ENCODE measurements around the gene NRBP1. TPM values are rescaled to one million over a fixed set of nuclear protein-coding genes. Genes with fewer than 3 reads are reported as not detected.

Gene NRBP1
- total RNA-seq, 6 experiments from 2014 or later: 37.7 to 49.4 (median 41.5) TPM

DNA sequence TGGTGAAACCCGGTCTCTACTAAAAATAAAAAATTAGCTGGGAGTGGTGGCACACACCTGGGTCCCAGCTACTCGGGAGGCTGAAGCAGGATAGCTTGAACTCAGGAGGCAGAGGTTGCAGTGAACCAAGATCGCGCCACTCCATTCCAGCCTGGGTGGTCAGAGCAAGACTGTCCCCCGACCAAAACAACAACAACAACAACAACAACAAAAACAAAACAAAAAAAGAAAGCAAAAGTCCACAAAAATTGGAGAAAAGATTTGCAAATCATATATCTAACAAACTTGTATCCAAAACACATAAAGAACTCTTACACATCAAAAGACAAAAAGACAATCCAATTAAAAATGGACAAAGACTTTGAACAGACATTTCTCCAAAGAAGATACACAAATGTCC is 29.5 kb upstream of the NRBP1 start:
- Histone ChIP-seq H3K4me1 (no peaks in the 10 kb centered on the region), H3K27ac (no peak overlapping the region), H3K9me3 (no peaks in the 10 kb centered on the region), H3K4me3 (no peak overlapping the region), H3K36me3 (no peaks in the 10 kb centered on the region), H3K27me3 (no peaks in the 10 kb centered on the region)
- DNase-seq (no peak), ATAC-seq (no peak)
- intact Hi-C loops (cut with DNase I): no loop called here
- 86% methylated on average over 5 of the region's 5 CpGs for WGBS (ENCODE audit: insufficient coverage, low coverage, low lambda C conversion rate, missing lambda C conversion rate)
- TF ChIP-seq, protein P1, sequence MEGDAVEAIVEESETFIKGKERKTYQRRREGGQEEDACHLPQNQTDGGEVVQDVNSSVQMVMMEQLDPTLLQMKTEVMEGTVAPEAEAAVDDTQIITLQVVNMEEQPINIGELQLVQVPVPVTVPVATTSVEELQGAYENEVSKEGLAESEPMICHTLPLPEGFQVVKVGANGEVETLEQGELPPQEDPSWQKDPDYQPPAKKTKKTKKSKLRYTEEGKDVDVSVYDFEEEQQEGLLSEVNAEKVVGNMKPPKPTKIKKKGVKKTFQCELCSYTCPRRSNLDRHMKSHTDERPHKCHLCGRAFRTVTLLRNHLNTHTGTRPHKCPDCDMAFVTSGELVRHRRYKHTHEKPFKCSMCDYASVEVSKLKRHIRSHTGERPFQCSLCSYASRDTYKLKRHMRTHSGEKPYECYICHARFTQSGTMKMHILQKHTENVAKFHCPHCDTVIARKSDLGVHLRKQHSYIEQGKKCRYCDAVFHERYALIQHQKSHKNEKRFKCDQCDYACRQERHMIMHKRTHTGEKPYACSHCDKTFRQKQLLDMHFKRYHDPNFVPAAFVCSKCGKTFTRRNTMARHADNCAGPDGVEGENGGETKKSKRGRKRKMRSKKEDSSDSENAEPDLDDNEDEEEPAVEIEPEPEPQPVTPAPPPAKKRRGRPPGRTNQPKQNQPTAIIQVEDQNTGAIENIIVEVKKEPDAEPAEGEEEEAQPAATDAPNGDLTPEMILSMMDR (IDR thresholded peaks at IDR 0.05): no peak
- TF ChIP-seq POLR2A (IDR thresholded peaks at IDR 0.05): no peak

DNA sequence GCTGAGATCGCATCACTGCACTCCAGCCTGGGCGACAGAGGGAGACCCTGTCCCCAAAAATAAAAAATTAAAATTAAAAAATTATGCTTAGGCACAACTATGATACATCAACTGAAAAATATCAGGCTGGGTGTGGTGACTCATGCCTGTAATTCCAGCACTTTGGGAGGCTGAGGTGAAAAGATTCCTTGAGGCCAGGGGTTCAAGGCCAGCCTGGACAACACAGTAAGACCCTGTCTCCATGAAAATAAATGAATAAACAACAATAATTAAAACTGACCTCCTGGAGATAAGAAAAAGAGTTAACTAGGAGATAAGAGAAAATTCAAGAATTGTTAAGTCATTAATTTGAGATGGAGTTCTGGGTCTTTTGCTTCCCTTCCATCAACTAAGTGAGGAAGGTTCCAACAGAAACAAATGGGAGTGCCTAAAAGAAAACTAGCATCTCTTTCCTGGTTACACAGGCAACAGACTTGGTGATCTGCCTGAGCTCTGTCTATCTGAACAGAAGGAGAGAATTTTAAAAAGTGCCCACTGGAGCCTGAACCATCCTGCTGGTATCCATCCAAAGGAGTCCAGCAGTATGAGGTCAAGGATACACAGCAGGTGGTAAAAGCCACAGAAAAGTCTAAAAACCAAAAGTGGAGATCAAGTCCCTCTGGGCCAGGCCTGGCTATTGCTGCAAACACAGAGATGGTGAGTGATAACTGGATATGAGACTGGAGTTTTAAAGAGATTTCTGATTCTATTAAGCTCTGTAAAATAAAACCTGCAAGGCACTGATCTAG is 27.9 kb upstream of the NRBP1 start:
- DNase-seq (no peak), ATAC-seq (no peak)
- H3K27ac ChIP-seq: no peak overlapping the region
- no peaks in the 10 kb centered on the region for H3K36me3 ChIP-seq
- no peaks in the 10 kb centered on the region for H3K27me3 ChIP-seq
- TF ChIP-seq, protein P1 (IDR thresholded peaks at IDR 0.05): no peak
- TF ChIP-seq POLR2A (IDR thresholded peaks at IDR 0.05): no peak
- no peaks in the 10 kb centered on the region for H3K9me3 ChIP-seq
- WGBS (ENCODE audit: insufficient coverage, low coverage, low lambda C conversion rate, missing lambda C conversion rate): 94% methylated on average over 2 of the region's 2 CpGs
- intact Hi-C loops (cut with DNase I): no loop called here
- no peak overlapping the region for H3K4me3 ChIP-seq
- no peaks in the 10 kb centered on the region for H3K4me1 ChIP-seq

DNA sequence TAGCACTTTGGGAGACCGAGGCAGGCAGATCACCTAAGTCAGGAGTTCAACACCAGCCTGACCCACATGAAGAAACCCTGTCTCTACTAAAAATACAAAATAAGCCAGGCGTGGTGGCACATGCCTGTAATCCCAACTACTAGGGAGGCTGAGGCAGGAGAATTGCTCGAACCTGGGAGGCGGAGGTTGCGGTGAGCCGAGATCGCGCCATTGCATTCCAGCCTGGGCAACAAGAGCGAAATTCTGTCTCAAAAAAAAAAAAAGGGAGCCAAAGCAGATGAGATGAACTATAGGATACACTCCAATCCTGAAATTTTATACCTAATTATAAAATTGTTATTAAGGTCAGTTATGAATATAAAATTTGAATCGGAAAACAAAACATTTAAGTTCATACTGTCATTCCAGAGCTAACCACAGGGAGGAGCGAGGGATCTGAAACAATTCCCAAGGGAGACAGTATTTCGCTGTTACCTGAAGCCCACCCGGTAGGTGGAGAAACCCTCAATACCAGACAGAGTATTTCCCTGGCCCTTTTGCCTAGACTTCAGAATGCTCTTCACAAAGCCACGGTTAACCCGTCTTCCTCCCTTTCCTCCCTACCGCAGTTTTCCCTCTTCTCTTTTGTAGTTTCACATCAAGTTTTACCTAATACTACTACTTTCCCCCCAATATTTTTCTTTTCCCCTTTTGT is 20.5 kb upstream of the NRBP1 start:
- intact Hi-C loops (cut with DNase I): no loop called here
- TF ChIP-seq, protein P1 (IDR thresholded peaks at IDR 0.05): peak; percentile 54 to 64 (median 58)
- TF ChIP-seq POLR2A (IDR thresholded peaks at IDR 0.05): no peak
- Histone ChIP-seq H3K36me3 (no peaks in the 10 kb centered on the region), H3K27ac (no peak overlapping the region), H3K27me3 (no peaks in the 10 kb centered on the region), H3K9me3 (no peaks in the 10 kb centered on the region), H3K4me3 (peak overlapping the region; percentile 95 to 100 (median 98)), H3K4me1 (peaks cover 0 to 20% (median 3%) of the 10 kb centered on the region in 4 donors)
- DNase-seq (no peak), ATAC-seq (peak in 1 of 4 donors; percentile 19)
- 15% methylated on average over 9 of the region's 16 CpGs for WGBS (ENCODE audit: insufficient coverage, low coverage, low lambda C conversion rate, missing lambda C conversion rate)

DNA sequence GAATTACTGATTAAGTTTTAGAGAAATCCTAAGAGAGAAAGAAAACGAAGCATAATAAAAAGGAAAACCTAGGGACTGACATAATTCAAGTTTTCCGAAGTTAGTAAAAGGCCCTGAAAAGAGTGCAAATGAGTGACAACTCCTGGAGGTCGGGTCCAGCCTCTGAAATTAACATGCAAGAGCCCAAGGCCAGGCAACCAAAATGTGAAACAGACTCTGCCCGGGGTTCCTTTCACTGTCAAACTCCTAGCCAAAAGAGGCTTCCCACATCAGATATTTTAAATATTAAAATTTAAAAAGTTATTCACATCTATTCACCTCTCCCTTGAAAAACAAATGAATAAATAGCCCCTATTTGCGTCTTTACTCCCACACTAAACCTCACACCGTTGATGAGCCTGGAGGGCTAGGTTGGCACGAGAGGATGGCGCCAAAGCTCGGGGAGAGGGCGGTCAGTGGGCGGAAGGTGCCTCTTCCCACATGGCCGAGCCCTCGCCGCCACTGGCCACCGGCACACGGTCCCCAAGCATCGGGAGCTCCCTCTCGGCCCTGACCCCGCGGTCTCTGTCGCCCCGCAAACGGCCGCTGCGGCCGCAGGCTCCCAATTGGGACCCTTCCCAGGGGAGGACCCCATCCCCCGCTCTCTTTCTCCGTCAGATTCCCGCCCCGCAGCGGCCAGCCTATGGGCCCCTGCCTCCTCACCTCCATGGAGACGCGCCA is 19.7 kb upstream of the NRBP1 start:
- DNase-seq: no peak
- intact Hi-C loops (cut with DNase I): no loop called here
- Histone ChIP-seq H3K9me3 (no peaks in the 10 kb centered on the region), H3K27ac (peak overlapping the region; percentile 36 to 80 (median 62)), H3K27me3 (no peaks in the 10 kb centered on the region), H3K36me3 (no peaks in the 10 kb centered on the region), H3K4me1 (peaks cover 0 to 20% (median 3%) of the 10 kb centered on the region in 4 donors), H3K4me3 (peak overlapping the region; percentile 95 to 100 (median 98))
- peak; percentile 20 to 44 (median 35) for ATAC-seq
- 0% methylated on average over 12 of the region's 33 CpGs for WGBS (ENCODE audit: insufficient coverage, low coverage, low lambda C conversion rate, missing lambda C conversion rate)
- TF ChIP-seq, protein P1 (IDR thresholded peaks at IDR 0.05): no peak
- no peak for TF ChIP-seq POLR2A (IDR thresholded peaks at IDR 0.05)
